Kidney (tissue), 14 donors: ENCODE data around the gene DENND5B. TPM values are rescaled to one million over a fixed set of nuclear protein-coding genes. Genes with fewer than 3 reads are reported as not detected.
A peak's percentile ranks its signal among the peaks of the same experiment; 100 is the strongest.

ENCODE experiments used
- DNase-seq, 5 donors: peaks; one replicate each; pipeline ENCODE4 v3.0.0-alpha.2; 2013 to 2020
- FAIRE-seq: peaks from 2 replicates; lab custom pipeline; 2012; peaks lifted over from hg19 to GRCh38; lab: Jason Lieb, UNC
- H3K27ac ChIP-seq, 2 donors: one replicate each; pipeline ENCODE4 v1.7.0; 2013; ENCODE audit warnings: low read depth in 2 of 2, low read length in 2 of 2, inconsistent platforms in 1 of 2
- H3K27me3 ChIP-seq: one replicate; pipeline ENCODE4 v1.7.1; 2013; ENCODE audit warnings: low read length, inconsistent platforms; ENCODE audit not compliant: control insufficient read depth, insufficient read depth
- H3K36me3 ChIP-seq, 3 donors: one replicate each; pipeline versions ENCODE4 v1.7.0 to v1.7.1; 2013; ENCODE audit warnings: low read length in 3 of 3, control low read depth in 1 of 3, inconsistent platforms in 1 of 3; ENCODE audit not compliant: insufficient read depth in 3 of 3, control insufficient read depth in 2 of 3
- H3K4me1 ChIP-seq, 3 donors: one replicate each; pipeline versions ENCODE4 v1.7.0 to v1.7.1; 2013; ENCODE audit warnings: low read length in 3 of 3, inconsistent platforms in 1 of 3, low read depth in 1 of 3; ENCODE audit not compliant: control insufficient read depth in 2 of 3, insufficient read depth in 2 of 3
- H3K4me3 ChIP-seq, 3 donors: one replicate each; pipeline versions ENCODE4 v1.7.0 to v1.8.1; 2013; ENCODE audit warnings: low read length in 3 of 3, control low read depth in 1 of 3, inconsistent platforms in 1 of 3
- H3K9ac ChIP-seq, 3 donors: one replicate each; pipeline versions ENCODE4 v1.7.0 to v1.7.1; 2013; ENCODE audit warnings: low read length in 3 of 3, control low read depth in 1 of 3, inconsistent platforms in 1 of 3
- H3K9me3 ChIP-seq, 3 donors: one replicate each; pipeline versions ENCODE4 v1.7.0 to v1.7.1; 2013; ENCODE audit warnings: low read length in 3 of 3, control low read depth in 1 of 3, inconsistent platforms in 1 of 3; ENCODE audit not compliant: control insufficient read depth in 2 of 3, insufficient read depth in 1 of 3
- CTCF ChIP-seq: IDR thresholded peaks from 3 replicates; pipeline ENCODE4 v1.5.1; 2012; ENCODE audit warnings: mild to moderate bottlenecking, moderate library complexity, borderline replicate concordance; ENCODE audit not compliant: insufficient read depth; ENCODE audit errors: extremely low read depth
- intact Hi-C: fragments of 100-400 bp; cut with DNase I; formaldehyde crosslinking; loops from one replicate; pipeline ENCODE4 v1.11.1; 2022
- polyA plus RNA-seq: library from polyadenylated mRNA; stranded (reverse); fragments of 350-450 nt; fragmentation: Illumina TruSeq; extraction: RNeasy Lipid Tissue Mini Kit (QIAGEN cat#74804); gene quantifications from one replicate; pipeline ENCODE4 v1.2.3, GENCODE V29; 2014; ENCODE audit warnings: low read depth, low replicate concordance; ENCODE audit not compliant: insufficient read depth
- total RNA-seq: library from RNA; stranded (reverse); fragmentation: NEBNext Ultra II Directional; extraction: Animal tissue kit (Norgen Biotek cat#: 25700); gene quantifications from one replicate; pipeline ENCODE4 v1.2.1, GENCODE V29; 2021
- donor health status: control.
- donor health status: control.
- donor health status: control.
- donor health status: control.
- donor health status: control.
- donor health status: DM: yes; HTN: yes; CAD: no.
- donor health status: Normal renal cell carcinoma (clear cell type).

Gene DENND5B
- total and polyA plus RNA-seq, 2 donors from 2014 or later = 2.9 to 14.1 TPM

DNA sequence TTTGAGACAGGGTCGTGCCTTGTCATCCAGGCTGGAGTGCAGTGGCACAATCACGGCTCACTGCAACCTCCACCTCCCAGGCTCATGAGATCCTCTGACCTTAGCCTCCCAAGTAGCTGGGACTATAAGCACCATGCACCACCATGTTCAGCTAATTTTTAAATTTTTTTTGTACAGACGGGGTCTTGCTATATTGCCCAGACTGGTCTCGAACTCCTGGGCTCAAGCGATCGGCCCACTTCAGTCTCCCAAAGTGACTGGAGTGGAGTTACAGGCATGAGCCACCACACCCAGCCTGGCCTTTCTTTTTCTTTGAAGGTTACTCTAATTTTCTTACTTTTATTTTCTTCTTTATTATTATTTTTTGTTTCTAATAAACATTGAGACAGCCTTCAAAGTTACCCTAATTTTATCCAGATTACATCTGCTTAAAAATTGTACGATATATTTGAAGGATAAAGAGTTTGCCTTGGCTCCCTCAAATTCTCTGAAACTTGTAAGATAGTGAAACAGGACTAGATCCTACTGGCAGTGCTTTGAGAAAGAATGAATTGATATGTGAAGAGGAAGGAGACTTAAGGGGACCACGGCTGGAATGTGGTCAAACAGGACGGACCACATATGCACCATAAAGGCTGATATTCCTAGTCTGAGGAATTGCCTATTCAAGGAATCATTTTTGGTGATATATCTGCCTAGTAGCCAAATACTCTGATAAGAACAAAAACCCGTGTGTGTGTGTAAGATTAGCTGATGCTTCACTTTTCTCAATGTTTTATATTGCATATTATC is 250.9 kb downstream of the DENND5B start:
- H3K4me1 ChIP-seq = no peaks in the 10 kb centered on the region
- H3K4me3 ChIP-seq = no peak overlapping the region
- no peak for FAIRE-seq
- no peaks in the 10 kb centered on the region for H3K36me3 ChIP-seq
- intact Hi-C loops = no loop called here
- peak in 2 of 5 donors; percentile 26 to 33 for DNase-seq
- H3K27me3 ChIP-seq = no peaks in the 10 kb centered on the region
- no peaks in the 10 kb centered on the region for H3K9me3 ChIP-seq
- H3K27ac ChIP-seq = no peak overlapping the region
- no peak overlapping the region for H3K9ac ChIP-seq
- no peak for TF ChIP-seq CTCF

GRCh38 chr12:31337952-31338351 is 253.0 kb downstream of the DENND5B start:
- no peaks in the 10 kb centered on the region for H3K4me1 ChIP-seq
- no peaks in the 10 kb centered on the region for H3K9me3 ChIP-seq
- H3K27ac ChIP-seq = no peak overlapping the region
- no peak overlapping the region for H3K9ac ChIP-seq
- H3K27me3 ChIP-seq = no peaks in the 10 kb centered on the region
- intact Hi-C loops = no loop called here
- DNase-seq (no peak), FAIRE-seq (no peak)
- no peaks in the 10 kb centered on the region for H3K36me3 ChIP-seq
- no peak overlapping the region for H3K4me3 ChIP-seq
- TF ChIP-seq CTCF = no peak

Other genes starting within 250 kb of the DENND5B start
- gene ETFBKMT, start 68.6 kb upstream of the DENND5B start, total RNA-seq = 8.2 TPM
- 6.0 TPM for gene ETFBKMT, start 68.6 kb upstream of the DENND5B start, polyA plus RNA-seq
- 12.5 TPM for gene AMN1, start 137.9 kb upstream of the DENND5B start, total RNA-seq
- gene AMN1, start 137.9 kb upstream of the DENND5B start, polyA plus RNA-seq = 13.9 TPM